ENCODE results near the gene MAML3. TPM values are rescaled to one million over a fixed set of nuclear protein-coding genes. Genes with fewer than 3 reads are reported as not detected.
A peak's percentile ranks its signal among the peaks of the same experiment; 100 is the strongest.

MAML3 gene
- total RNA-seq, 2 donors from 2014 or later, result 2.6 to 5.8 TPM

- H3K27ac ChIP-seq, result peak overlapping the region; percentile 52 to 67
- H3K4me1 ChIP-seq, result peaks cover 0 to 64% of the 10 kb centered on the region in 2 donors
- no peaks in the 10 kb centered on the region for H3K36me3 ChIP-seq
- H3K4me3 ChIP-seq, result peak overlapping the region in 1 of 2 donors; percentile 36
- TF ChIP-seq CTCF (IDR thresholded peaks at IDR 0.05), result no peak
- no peaks in the 10 kb centered on the region for H3K9me3 ChIP-seq
- H3K27me3 ChIP-seq, result no peaks in the 10 kb centered on the region
- no peak for DNase-seq (ENCODE audit: low spot score)
Observed at GRCh38 chr4:140098455-140099160, 55.4 kb downstream of the MAML3 start.

- no peak for DNase-seq (ENCODE audit: low spot score)
- Histone ChIP-seq H3K27ac (peak overlapping the region; percentile 52 to 67), H3K36me3 (no peaks in the 10 kb centered on the region), H3K27me3 (no peaks in the 10 kb centered on the region), H3K4me1 (peaks cover 0 to 73% of the 10 kb centered on the region in 2 donors), H3K4me3 (peak overlapping the region in 1 of 2 donors; percentile 17), H3K9me3 (no peaks in the 10 kb centered on the region)
- TF ChIP-seq CTCF (IDR thresholded peaks at IDR 0.05), result no peak
Observed at GRCh38 chr4:140097572-140097971, 56.4 kb downstream of the MAML3 start.

- Histone ChIP-seq H3K36me3 (no peaks in the 10 kb centered on the region), H3K9me3 (no peaks in the 10 kb centered on the region), H3K27ac (peak overlapping the region; percentile 52 to 67), H3K4me3 (peak overlapping the region in 1 of 2 donors; percentile 17), H3K27me3 (no peaks in the 10 kb centered on the region), H3K4me1 (peaks cover 0 to 79% of the 10 kb centered on the region in 2 donors)
- no peak for TF ChIP-seq CTCF (IDR thresholded peaks at IDR 0.05)
- no peak for DNase-seq (ENCODE audit: low spot score)
Observed at GRCh38 chr4:140096921-140097320, 57.1 kb downstream of the MAML3 start.

GRCh38 chr4:140096483-140096861, 57.5 kb downstream of the MAML3 start:
- Histone ChIP-seq H3K4me1 (peaks cover 0 to 79% of the 10 kb centered on the region in 2 donors), H3K4me3 (no peak overlapping the region), H3K27me3 (no peaks in the 10 kb centered on the region), H3K27ac (peak overlapping the region; percentile 52 to 67), H3K9me3 (no peaks in the 10 kb centered on the region), H3K36me3 (no peaks in the 10 kb centered on the region)
- DNase-seq (ENCODE audit: low spot score), result no peak
- TF ChIP-seq CTCF (IDR thresholded peaks at IDR 0.05), result no peak

- no peak for TF ChIP-seq CTCF (IDR thresholded peaks at IDR 0.05)
- no peak for DNase-seq (ENCODE audit: low spot score)
- Histone ChIP-seq H3K9me3 (no peaks in the 10 kb centered on the region), H3K4me1 (peaks cover 0 to 79% of the 10 kb centered on the region in 2 donors), H3K27ac (peak overlapping the region; percentile 52 to 67), H3K36me3 (no peaks in the 10 kb centered on the region), H3K4me3 (peak overlapping the region in 1 of 2 donors; percentile 10), H3K27me3 (no peaks in the 10 kb centered on the region)
Observed at GRCh38 chr4:140095694-140096482, 58.1 kb downstream of the MAML3 start.
